HG03575 (cell line): Measurements from ENCODE around the gene POU5F1.
"Not testable (repeated sequence)": the region's sequence is repeated elsewhere in the genome, so short reads cannot be mapped to it uniquely, and the experiment has no call there.

Experiments
- ATAC-seq: cut with Tn5 transposase; IDR thresholded peaks from one replicate; pipeline ENCODE4 v1.9.1; 2021; ENCODE audit not compliant: unreplicated experiment, insufficient number of reproducible peaks, low FRiP score; ENCODE audit errors: extremely low read depth

POU5F1 gene

DNA sequence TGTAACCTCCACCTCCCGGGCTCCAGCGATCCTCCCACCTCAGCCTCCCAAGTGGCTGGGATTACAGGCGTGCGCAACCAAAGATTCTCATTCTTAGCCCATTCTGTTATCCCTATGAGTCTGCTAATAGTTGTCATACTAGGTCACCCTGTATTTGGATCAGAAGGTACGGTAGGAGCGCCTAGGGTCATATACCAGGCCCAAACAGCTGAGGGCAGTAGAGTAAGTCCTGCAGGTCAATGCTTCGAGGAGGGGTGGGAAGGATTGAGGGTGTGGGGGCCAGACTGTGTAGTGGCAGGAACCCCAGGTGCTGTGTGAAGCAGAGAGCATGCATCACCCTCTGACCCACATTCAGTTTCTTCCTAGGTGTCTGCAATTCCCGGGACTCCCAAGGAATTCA, 22.7 kb upstream of the POU5F1 start:
- no peak for ATAC-seq

DNA sequence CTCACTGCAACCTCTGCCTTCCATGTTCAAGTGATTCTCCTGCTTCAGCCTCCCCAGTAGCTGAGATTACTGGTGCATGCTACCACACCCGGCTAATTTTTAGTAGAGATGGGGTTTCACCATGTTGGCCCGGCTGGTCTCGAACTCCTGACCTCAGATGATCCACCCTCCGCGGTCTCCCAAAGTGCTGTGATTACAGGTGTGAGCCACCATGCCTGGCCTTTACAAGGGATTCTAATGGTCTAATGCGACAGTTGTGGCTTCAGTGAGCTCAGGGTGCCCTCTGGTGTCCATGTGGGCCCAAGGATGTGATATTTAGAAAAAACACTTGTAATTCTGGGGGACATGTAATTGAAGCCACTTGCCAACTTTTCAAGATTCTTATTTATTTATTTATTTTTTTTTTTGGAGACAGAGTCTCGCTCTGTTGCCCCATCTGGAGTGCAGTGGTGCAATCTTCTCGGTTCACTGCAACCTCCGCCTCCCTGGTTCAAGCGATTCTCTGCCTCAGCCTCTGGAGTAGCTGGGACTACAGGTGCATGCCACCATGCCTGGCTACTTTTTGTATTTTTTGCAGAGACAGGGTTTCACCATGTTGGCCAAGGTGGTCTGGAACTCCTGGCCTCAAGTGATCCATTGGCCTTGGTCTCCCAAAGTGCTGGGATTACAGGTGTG, 22.1 kb upstream of the POU5F1 start:
- ATAC-seq = not testable (repeated sequence)

DNA sequence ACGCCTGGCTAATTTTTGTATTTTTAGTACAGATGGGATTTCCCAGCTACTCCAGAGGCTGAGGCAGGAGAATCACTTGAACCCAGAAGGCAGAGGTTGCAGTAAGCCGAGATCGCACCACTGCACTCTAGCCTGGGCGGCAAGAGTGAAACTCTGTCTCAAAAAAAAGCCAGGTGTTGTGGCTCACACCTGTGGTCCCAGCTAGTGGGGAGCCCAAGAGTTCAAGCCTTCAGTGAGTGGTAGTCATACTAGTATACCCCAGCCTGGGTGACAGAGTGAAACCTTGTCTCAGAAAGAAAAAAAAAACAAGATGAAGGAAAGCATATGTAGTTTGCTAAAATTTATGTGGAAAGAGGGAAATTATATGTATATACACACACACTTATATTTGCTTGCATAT, 20.0 kb upstream of the POU5F1 start:
- ATAC-seq = no peak

DNA sequence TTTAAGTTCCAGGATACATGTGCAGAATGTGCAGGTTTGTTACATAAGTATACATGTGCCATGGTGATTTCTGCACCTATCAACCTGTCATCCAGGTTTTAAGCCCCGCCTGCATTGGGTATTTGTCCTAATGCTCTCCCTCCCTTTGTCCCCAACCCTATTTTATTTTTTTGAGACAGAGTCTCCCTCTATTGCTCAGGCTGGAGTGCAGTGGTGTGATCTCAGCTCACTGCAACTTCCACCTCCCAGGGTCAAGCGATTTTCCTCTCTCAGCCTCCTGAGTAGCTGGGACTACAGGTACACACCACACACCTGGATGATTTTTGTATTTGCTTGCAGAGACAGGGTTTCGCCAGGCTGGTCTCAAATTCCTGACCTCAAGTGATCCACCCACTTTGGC, 18.7 kb upstream of the POU5F1 start:
- ATAC-seq = not testable (repeated sequence)

DNA sequence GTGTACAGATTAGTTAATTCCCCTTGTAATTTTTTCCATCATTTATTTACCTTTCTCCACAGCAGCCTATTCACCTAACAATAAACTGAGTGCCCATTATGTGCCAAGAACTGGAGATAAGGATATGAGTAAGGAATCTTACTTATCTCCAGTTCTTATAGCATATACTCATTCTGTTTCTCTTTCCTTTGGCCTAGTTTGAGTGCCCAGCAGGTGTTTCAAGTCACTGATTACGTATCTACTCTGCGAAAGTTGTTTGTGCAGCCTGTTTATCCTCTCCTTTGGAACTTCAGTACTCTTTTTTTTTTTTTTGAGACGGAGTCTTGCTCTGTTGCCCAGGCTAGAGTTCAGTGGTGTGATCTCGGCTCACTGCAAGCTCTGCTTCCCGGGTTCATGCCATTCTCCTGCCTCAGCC, 17.3 kb upstream of the POU5F1 start:
- no peak for ATAC-seq

DNA sequence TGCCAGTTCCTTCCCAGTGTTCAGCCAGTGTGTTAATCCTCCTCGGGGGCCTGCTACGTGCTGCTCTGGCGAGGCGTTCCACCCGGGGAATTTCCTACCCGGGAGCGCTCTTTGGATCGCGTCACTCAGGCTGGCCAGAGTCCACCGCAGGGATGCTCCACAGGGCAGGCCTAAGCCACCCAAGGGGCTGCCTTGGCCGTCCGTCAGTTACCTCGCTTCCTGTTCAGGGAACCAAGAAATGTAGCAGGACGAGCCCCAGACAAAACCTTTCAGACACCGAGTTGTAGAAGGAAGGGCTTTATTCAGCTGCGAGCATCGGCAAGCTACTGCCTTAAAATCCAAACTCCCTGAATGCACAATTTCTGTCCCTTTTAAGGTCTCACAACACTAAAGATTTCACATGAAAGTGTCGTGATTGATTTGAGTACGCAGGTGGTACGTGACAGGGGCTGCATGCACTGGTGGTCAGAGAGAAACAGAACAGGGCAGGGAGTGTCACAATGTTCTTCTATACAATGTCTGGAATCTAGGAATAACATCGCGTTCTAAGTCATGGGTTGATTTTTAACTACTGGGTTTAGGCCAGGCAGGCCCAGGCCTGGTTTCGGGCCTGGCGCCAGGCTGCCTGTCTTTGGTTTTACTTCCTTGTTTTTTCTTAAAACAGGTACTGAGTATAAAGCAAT, 15.7 kb upstream of the POU5F1 start:
- ATAC-seq = no peak

DNA sequence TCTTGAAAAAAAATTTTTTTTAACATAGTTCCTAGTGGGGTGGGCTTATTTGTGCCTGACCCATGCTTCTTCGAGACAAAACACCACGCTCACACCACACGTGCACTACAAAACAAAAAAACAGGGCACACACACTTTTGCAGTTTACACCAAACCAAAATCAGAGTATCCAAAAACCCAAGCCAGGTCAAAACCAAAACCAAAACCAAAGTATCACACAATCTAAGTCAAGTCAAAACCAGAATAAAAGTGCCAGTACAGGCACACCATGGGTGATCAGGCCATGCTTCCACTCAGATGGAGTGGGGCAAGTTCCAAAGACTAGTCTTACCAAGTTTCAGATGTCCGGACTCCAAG, 15.2 kb upstream of the POU5F1 start:
- not testable (repeated sequence) for ATAC-seq

GRCh38 chr6:31183859-31184258, 13.4 kb upstream of the POU5F1 start:
- not testable (repeated sequence) for ATAC-seq

GRCh38 chr6:31183287-31183686, 12.8 kb upstream of the POU5F1 start:
- ATAC-seq = not testable (repeated sequence)

GRCh38 chr6:31180500-31180899, 10.0 kb upstream of the POU5F1 start:
- ATAC-seq = no peak

DNA sequence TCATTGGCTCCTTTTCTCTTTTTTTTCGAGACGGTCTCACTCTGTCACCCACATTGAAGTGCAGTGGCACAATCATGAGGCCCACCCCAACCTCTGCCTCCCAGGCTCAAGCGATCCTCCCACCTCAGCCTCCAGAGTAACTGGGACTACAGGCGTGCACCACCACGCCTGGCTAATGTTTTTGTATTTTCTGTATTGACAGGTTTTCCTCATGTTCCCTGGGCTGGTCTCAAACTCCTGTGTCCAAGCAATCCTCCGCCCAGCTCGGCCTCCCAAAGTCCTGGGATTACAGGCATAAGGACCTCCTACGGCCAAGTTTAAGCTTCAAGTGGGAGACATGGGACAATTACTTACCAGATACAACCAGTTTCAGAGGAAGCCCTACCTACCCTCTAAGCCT, 9.4 kb upstream of the POU5F1 start:
- ATAC-seq = no peak

DNA sequence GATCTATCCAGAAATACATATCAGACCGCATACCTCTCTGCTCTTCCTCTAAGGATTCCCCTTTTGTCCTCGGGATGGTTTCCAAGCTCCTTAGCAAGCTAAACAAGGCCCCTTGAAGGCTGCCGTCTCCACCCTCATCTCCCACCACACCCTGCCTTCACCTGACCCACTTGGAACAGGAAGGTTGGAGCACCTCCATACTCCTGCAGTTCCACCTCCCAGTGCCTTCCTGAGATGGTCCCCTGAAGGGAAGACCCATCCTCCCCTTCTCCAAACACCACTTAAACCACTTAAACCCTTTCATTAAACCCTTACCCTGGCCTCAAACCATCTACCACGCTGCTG, 8.5 kb upstream of the POU5F1 start:
- no peak for ATAC-seq

DNA sequence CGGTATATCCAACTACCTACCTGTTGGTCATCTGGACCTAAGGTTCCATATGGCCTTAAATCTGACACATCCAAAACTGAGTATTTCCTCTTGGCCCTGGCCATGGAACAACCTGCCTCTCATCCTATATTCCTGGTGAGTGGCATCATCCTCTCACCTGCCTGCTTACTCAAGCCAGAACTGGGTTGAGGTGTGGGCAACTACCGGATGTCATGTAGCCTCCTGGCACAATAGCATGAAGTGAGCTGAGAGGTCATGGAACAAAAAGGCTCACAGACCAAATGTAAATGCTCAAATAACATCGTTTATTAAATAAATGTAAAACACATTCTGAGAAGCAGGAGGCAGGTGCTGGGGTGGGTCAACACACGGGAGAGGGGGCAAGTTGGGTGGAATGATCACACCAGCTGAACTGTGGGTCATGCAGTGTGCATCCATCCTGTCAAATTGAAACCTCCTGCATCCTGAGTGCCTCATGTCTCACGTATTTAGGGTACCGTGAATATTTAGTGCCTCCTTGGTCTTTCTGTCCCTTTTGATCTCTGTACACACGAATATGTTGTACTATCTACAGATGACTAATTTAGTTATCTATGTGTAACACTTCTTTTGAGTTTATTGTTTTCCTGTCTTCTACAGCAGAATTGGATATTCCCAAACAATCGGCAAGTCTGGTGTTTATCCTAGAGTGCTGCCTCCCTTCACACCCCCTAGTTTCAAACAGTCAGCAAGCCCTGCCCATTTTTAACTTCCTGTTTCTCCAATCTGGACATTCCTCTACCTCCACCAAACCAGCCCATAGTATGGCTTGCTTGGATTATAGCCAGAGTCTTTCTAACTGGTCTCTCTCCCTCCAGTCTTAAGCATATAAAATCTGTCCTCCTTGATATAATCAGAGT, 7.9 kb upstream of the POU5F1 start:
- no peak for ATAC-seq

- ATAC-seq = no peak
Measured at GRCh38 chr6:31175971-31176370, 5.5 kb upstream of the POU5F1 start.

DNA sequence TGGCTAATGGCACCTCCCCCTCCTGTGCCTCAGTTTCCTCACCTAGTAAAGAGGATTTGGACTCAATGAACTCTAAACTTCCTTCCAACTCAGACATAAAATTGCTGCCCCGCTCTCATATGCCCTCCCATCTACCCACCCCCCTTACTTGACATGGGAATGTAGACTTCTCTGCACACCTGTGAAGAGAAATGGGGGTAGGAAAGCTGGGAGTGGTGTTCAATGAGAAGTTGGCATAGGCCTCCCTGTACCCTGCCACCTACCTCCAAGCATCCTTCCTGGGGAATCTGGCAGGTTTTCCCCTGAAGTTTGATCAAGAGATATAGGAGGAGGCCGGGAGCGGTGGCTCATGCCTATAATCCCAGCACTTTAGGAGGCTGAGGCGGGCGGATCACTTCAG, 3.9 kb upstream of the POU5F1 start:
- no peak for ATAC-seq

GRCh38 chr6:31173406-31173805, 2.9 kb upstream of the POU5F1 start:
- no peak for ATAC-seq

DNA sequence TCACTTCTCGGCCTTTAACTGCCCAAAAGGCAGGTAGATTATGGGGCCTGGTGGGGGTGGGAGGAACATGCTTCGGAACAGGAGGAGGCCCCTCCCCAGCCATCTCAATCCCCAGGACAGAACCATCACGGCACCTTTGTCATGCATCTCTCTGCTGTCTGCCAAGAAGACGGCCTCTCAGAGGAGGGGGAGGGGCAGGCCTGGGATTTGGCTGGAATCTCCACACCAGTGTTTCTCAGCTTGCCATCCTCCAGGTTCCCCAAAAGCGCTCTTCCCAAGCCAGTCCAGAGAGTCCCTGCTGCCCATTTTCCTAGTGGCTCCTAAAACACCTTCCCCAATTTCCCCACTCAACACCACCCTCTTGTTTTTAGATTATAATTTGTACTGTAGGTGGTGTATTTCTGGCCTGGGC, 2.5 kb upstream of the POU5F1 start:
- ATAC-seq = no peak

DNA sequence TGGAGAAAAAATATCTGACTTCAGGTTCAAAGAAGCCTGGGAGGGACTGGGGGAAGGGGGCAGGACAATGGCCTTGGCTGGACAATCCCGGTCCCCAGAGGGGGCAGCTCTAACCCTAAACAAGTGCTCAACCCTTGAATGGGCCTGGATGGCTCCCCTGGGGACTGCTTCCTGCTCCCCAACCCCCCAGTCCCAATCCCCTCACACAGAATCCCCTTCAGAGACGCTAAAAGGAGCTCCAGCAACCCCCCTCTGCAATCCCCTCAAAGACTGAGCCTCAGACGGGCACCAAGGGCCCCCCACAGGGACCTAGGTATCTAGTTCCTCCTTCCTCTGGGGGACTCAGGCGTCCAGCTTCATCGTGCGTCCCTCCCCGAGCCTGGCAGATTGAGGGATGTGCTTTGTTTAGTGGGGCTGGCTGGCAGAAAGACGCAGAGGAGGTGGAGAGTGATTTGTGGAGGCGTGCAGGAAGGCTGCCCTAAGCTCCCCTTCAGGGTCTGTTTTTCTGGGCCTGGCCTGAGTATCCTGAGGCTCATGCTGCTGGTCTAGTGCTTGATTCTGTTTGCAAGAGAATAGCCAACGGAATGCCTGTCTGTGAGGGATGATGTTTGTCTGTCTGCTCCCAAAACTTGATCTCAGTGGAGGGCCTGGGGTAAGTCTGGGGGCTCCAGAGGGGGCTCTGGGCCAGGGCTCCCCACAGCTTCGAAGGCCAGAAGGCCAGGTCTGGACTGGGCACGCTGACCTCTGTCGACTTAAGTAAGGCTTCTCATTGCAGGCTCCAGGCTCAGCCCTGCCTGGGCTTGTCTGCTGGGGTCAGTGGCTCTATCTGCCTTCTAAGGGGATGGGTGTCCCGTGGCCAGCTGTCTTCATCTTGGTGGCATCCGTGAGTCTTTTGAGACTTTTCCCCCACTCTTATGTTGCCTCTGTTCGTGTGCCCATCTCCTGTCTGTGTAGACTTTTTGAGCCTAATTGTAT, 1.7 kb upstream of the POU5F1 start:
- no peak for ATAC-seq
